K562 (cell line): ENCODE results near the gene AGPAT1. TPM values are rescaled to one million over a fixed set of nuclear protein-coding genes. Genes with fewer than 3 reads are reported as not detected.

ENCODE experiments used
- KDM2B ChIP-seq: fragments of 250-450 bp; sonication (Bioruptor Pico); IDR thresholded peaks from 2 replicates; pipeline ENCODE4 v1.8.0; 2021; ENCODE audit warnings: mild to moderate bottlenecking, moderate library complexity
- RBM25 ChIP-seq: fragments of 200-400 bp; formaldehyde crosslinking; IDR thresholded peaks from 2 replicates; pipeline ENCODE4 v1.6.1; 2018; ENCODE audit warnings: low read length, low read depth, moderate library complexity; ENCODE audit not compliant: severe bottlenecking
- RUNX1 ChIP-seq: sonication (generic); IDR thresholded peaks from 2 replicates; pipeline ENCODE4 v1.6.1; 2016; ENCODE audit warnings: antibody characterized with exemption, low read depth
- SNIP1 ChIP-seq: fragments of 450-650 bp; IDR thresholded peaks from 2 replicates; pipeline ENCODE4 v1.7.1; 2017; ENCODE audit warnings: low read depth, mild to moderate bottlenecking
- TFAM ChIP-seq: fragments of 250-450 bp; sonication (Bioruptor Pico); conservative IDR thresholded peaks from 2 replicates; pipeline ENCODE4 v1.5.0; 2021; ENCODE audit warnings: mild to moderate bottlenecking, moderate library complexity
- ZNF583 ChIP-seq: fragments of 250-450 bp; sonication (Bioruptor Pico); IDR thresholded peaks from 2 replicates; pipeline ENCODE4 v1.4.0; 2020
- ZNF717 ChIP-seq: fragments of 250-450 bp; sonication (Bioruptor Pico); IDR thresholded peaks from 2 replicates; pipeline ENCODE4 v1.5.0; 2021
- ZZZ3 ChIP-seq: fragments of 450-650 bp; IDR thresholded peaks from 2 replicates; pipeline ENCODE4 v1.6.1; 2016; ENCODE audit warnings: antibody characterized with exemption, mild to moderate bottlenecking, moderate library complexity
- polyA plus RNA-seq, 8 experiments: library from polyadenylated mRNA; depleted of rRNA in 4 of 8; stranded (reverse) in 5 of 8; unstranded in 3 of 8; fragments of >200 nt; fragmentation: Nextera tagmentation in 2 of 8; fragmentation: Illumina TruSeq in 1 of 8; extraction: Ambion mirVana in 2 of 8; extraction: Trizol in 1 of 8; gene quantifications; 2 replicates each; pipeline versions ENCODE4 v1.2.1 to v1.2.3, GENCODE V29; 2011 to 2014; ENCODE audit warnings: inconsistent platforms in 1 of 8, missing spikeins in 1 of 8
- total RNA-seq, 7 experiments: library from RNA; depleted of rRNA in 6 of 7; stranded (reverse); fragments of >200 nt in 6 of 7; fragmentation: Illumina TruSeq in 2 of 7; extraction: Trizol in 2 of 7; gene quantifications; 2 replicates each; pipeline versions ENCODE4 v1.2.1 to v1.2.3, GENCODE V29; 2011 to 2021; ENCODE audit warnings: low replicate concordance in 1 of 7
- TF ChIP-seq, protein P1 (sequence below): IDR thresholded peaks from 2 replicates; pipeline ENCODE4 v1.6.1; 2011; ENCODE audit warnings: borderline replicate concordance, low read depth, mild to moderate bottlenecking, moderate library complexity, low read length; ENCODE audit not compliant: insufficient read depth, poor library complexity, severe bottlenecking
- TF ChIP-seq, protein P2 (sequence below): sonication (generic); formaldehyde crosslinking; IDR thresholded peaks from 2 replicates; pipeline ENCODE4 v1.8.1; 2023; ENCODE audit warnings: mild to moderate bottlenecking, missing genetic modification reagents
- TF ChIP-seq, protein P3 (sequence below), 2 experiments: fragments of 450-650 bp in 1 of 2; sonication (generic) in 1 of 2; formaldehyde crosslinking in 1 of 2; IDR thresholded peaks; 2 replicates each; pipeline versions ENCODE4 v1.7.1 to v1.9.0; 2016 to 2022; ENCODE audit warnings: inconsistent platforms in 1 of 2, mild to moderate bottlenecking in 1 of 2, missing genetic modification reagents in 1 of 2
- TF ChIP-seq, protein P4 (sequence below): sonication (generic); formaldehyde crosslinking; IDR thresholded peaks from 2 replicates; pipeline ENCODE4 v1.8.1; 2022; ENCODE audit warnings: missing genetic modification reagents

Gene AGPAT1
- total and polyA plus RNA-seq, 9 of the 15 experiments (the other 6 are each of a cell fraction or from before 2014, with no cell fraction given), result 37.9 to 176 (median 69.4) TPM

DNA sequence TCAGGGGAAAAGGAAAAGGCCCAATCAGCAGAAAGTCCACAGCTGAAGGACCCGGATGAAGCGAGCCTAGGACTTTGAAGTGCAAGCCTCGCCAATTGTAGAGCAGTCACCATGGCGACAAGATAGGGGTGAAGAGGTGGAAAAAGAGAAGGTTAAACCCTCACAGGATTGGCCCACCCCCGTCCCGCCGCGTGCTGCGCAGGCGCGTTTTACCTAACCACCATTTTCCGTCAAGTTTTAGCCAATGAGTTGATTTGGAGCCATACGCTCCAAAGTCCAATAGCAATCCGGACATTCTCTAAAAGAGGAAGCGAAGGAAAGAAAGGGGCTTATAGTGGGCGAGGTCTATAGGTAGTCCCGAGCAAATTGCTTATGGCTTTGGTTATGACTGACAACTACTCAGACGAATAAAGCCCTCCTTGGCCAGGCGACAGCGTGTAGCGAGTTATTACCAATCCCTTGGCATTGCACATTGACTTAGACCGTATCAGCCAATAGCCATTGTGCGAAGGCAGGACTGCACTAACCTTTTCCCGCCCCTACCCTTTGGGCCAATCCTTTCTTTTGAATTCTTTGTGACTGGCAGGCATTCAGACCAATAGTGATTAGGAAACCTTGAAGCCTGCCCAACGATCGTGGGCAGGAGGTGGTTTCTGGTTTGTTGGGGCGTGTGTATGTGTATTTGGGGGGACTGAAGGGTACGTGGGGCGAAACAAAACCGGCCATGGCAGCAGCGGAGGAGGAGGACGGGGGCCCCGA lies 2.1 kb upstream of the AGPAT1 start, which contains the start of gene RNF5 (continued):
- TF ChIP-seq, protein P1, sequence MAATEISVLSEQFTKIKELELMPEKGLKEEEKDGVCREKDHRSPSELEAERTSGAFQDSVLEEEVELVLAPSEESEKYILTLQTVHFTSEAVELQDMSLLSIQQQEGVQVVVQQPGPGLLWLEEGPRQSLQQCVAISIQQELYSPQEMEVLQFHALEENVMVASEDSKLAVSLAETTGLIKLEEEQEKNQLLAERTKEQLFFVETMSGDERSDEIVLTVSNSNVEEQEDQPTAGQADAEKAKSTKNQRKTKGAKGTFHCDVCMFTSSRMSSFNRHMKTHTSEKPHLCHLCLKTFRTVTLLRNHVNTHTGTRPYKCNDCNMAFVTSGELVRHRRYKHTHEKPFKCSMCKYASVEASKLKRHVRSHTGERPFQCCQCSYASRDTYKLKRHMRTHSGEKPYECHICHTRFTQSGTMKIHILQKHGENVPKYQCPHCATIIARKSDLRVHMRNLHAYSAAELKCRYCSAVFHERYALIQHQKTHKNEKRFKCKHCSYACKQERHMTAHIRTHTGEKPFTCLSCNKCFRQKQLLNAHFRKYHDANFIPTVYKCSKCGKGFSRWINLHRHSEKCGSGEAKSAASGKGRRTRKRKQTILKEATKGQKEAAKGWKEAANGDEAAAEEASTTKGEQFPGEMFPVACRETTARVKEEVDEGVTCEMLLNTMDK, result no peak
- TF ChIP-seq, protein P2, sequence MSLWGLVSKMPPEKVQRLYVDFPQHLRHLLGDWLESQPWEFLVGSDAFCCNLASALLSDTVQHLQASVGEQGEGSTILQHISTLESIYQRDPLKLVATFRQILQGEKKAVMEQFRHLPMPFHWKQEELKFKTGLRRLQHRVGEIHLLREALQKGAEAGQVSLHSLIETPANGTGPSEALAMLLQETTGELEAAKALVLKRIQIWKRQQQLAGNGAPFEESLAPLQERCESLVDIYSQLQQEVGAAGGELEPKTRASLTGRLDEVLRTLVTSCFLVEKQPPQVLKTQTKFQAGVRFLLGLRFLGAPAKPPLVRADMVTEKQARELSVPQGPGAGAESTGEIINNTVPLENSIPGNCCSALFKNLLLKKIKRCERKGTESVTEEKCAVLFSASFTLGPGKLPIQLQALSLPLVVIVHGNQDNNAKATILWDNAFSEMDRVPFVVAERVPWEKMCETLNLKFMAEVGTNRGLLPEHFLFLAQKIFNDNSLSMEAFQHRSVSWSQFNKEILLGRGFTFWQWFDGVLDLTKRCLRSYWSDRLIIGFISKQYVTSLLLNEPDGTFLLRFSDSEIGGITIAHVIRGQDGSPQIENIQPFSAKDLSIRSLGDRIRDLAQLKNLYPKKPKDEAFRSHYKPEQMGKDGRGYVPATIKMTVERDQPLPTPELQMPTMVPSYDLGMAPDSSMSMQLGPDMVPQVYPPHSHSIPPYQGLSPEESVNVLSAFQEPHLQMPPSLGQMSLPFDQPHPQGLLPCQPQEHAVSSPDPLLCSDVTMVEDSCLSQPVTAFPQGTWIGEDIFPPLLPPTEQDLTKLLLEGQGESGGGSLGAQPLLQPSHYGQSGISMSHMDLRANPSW (CRISPR knock-in tag), result no peak; the same call in 1 of the 2 replicates
- TF ChIP-seq, protein P3, sequence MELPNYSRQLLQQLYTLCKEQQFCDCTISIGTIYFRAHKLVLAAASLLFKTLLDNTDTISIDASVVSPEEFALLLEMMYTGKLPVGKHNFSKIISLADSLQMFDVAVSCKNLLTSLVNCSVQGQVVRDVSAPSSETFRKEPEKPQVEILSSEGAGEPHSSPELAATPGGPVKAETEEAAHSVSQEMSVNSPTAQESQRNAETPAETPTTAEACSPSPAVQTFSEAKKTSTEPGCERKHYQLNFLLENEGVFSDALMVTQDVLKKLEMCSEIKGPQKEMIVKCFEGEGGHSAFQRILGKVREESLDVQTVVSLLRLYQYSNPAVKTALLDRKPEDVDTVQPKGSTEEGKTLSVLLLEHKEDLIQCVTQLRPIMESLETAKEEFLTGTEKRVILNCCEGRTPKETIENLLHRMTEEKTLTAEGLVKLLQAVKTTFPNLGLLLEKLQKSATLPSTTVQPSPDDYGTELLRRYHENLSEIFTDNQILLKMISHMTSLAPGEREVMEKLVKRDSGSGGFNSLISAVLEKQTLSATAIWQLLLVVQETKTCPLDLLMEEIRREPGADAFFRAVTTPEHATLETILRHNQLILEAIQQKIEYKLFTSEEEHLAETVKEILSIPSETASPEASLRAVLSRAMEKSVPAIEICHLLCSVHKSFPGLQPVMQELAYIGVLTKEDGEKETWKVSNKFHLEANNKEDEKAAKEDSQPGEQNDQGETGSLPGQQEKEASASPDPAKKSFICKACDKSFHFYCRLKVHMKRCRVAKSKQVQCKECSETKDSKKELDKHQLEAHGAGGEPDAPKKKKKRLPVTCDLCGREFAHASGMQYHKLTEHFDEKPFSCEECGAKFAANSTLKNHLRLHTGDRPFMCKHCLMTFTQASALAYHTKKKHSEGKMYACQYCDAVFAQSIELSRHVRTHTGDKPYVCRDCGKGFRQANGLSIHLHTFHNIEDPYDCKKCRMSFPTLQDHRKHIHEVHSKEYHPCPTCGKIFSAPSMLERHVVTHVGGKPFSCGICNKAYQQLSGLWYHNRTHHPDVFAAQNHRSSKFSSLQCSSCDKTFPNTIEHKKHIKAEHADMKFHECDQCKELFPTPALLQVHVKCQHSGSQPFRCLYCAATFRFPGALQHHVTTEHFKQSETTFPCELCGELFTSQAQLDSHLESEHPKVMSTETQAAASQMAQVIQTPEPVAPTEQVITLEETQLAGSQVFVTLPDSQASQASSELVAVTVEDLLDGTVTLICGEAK (IDR thresholded peaks at IDR 0.05), result no peak
- TF ChIP-seq, protein P3 (CRISPR knock-in tag; IDR thresholded peaks at IDR 0.05), result no peak
- TF ChIP-seq ZZZ3 (no peak), RBM25 (peak; percentile 99), TFAM (CRISPR knock-in tag) (no peak), SNIP1 (no peak), KDM2B (CRISPR knock-in tag) (no peak), ZNF717 (no peak), RUNX1 (no peak), ZNF583 (CRISPR knock-in tag) (no peak)
- TF ChIP-seq, protein P4, sequence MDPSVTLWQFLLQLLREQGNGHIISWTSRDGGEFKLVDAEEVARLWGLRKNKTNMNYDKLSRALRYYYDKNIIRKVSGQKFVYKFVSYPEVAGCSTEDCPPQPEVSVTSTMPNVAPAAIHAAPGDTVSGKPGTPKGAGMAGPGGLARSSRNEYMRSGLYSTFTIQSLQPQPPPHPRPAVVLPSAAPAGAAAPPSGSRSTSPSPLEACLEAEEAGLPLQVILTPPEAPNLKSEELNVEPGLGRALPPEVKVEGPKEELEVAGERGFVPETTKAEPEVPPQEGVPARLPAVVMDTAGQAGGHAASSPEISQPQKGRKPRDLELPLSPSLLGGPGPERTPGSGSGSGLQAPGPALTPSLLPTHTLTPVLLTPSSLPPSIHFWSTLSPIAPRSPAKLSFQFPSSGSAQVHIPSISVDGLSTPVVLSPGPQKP, result no peak
